GM19438 (cell line): ENCODE data around the gene SDSL.

Source experiments
- ATAC-seq: cut with Tn5 transposase; IDR thresholded peaks from one replicate; pipeline ENCODE4 v1.9.1; 2021; ENCODE audit warnings: low read depth; ENCODE audit not compliant: unreplicated experiment

The SDSL gene, protein sequence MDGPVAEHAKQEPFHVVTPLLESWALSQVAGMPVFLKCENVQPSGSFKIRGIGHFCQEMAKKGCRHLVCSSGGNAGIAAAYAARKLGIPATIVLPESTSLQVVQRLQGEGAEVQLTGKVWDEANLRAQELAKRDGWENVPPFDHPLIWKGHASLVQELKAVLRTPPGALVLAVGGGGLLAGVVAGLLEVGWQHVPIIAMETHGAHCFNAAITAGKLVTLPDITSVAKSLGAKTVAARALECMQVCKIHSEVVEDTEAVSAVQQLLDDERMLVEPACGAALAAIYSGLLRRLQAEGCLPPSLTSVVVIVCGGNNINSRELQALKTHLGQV

DNA sequence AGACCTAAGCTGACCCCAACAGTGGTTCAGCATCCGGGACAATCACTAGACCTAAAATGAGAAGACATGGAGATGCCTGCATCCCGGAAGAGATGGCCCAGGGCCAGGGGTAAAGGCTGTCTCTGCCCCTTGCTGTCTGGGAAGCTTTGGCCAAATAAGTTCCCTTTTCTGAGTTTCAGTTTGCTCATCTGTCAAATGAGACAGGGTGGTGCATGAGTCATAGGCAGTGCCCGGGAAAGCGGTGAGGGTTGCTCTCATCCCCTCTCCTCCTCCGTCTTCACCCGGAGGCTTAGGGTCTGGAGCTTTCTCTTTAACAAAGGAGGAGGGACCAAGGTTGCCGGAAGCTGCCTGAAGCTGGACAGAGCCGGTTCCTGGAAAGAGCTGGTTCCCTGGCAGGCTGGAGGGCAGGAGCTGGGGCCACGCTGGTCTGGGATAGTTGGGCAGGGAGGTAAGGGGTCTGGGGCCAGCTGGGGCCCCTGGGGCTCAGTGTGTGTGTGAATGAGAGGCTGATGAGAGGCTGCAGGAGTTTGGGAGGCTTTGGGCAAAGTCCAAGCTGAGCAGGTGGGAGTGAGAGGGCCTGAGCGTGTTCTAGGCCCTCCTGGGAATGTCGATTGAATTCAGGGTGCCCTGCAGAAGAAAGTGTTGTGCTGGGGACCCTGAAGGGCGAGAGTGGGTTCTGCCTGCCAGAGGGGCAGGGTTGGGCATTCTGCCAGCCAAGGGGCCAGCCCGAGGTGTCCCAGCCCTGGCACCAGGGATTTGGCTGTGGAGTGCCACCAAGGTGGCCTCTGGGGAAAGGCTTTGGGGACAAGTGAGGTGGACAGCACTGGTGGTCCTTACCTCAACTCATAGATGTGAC, at the start of gene SDSL:
Gene SDSL (plus strand): TSS at position 351 of the 856 bp plus-strand sequence. CDS start 5,603 bp downstream, outside the sequence.
- ATAC-seq = peak; percentile 79

DNA sequence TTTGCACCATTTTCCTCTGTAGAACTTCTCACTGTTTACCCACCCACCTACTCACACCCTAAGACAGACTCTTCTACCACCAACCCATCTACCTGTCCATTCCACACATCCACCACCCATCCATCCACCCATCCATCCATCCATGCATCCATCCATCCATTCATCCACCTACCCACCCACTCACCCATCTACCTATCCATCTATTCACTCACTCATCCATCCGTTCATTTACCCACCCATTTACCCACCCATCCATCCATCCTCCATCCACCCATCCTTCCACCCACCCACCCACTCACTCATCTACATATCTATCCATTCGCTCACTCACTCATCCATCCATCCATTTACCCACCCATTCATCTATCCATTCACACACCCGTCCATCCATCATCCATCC, 48.7 kb upstream of the SDSL start:
- ATAC-seq = no peak

DNA sequence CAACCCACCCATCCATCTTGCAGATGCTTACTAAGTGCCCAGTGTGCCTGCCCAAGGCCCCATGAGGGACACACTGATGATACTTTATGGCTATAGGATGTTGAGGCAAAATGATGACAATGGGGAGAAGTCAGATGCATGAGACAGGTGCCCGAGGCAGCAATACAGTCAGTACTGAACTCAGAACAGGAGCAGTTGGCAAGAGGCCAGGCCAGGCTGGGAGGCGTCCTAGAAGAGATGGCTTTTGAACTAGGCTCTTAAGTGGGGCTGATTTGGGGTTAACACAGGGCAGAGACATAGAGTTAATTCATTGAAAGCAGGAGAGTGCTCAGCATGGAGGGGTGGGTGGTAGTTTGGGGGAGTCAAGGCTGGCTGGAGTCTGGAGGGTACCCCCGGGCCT, 48.2 kb upstream of the SDSL start:
- no peak for ATAC-seq

DNA sequence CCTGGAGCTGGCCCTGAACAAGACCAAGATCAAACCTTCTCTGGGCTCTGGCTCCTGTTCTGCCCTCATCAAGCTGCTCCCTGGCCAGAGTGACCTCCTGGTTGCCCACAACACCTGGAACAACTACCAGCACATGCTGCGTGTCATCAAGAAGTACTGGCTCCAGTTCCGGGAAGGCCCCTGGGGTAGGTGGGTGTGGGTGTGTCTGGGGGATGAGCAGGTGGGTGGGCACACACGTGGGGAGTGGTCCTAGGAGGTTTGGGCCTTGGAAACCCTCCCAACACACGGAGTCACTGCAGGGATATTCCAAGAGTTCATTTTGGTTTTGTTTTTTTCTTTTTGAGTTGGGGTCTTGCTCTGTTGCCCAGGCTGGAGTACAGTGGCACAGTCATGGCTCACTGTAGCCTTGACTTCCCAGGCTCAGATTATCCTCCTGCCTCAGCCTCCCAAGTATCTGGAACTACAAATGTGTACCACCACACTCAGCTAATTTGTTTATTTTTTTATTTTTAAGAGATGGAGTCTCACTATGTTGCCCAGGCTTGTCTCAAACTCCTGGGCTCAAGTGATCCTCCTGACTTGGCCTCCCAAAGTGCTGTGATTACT, 47.3 kb upstream of the SDSL start:
- ATAC-seq = no peak

DNA sequence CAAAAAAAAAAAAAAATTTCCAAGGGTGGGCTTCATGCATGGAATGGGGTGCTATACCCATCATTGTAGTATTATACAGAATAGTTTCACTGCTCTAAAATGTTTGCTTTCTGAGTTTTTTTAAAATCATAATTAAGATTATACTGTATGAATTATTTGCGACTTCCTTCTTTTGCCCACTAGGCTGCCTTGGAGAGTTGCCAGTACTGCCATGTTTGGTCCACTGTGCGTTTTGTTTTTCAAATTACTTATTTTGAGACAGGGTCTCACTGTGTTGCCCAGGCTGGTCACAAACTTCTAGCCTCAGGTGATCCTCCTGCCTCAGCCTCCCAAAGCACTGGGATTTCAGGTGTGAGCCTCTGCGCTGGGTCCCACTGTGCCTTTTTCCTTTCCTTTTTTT, 43.9 kb upstream of the SDSL start:
- ATAC-seq = no peak

DNA sequence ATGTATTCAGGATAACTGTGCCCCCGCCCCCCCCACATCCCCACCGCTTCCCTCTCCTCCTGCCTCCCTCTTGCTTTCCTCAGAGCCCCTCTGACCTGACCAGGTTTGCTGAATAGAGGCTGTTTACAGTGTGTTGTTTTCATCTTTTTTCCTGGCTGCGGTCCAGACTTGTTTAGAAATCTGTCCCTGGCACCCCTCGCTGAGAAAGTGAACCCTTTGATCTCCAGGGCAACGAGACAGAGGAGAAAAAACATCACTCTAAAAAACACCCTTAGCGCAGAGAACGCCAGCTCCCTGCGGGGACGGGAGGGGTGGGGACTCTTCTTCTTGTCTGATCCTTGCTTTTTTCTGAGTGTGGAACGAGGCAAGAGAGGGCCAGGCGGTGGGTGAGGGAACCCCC, 41.0 kb upstream of the SDSL start:
- no peak for ATAC-seq

DNA sequence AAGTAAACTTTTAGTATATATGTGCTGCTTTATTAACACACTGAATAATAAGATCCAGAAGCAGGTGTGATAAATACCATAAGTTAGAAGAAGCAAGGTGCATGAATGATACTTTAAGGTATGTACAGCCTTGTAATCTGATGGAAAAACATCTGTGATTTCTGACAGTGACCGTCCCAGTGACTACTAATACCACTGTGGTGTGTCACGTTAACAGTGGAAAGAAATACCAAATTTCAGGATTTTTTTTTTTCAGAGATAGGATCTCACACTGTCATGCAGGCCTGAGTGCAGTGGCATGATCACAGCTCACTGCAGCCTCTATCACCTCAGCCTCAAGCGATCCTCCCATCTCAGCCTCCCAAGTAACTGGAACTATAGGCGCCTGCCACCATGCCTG, 40.0 kb upstream of the SDSL start:
- ATAC-seq = no peak

DNA sequence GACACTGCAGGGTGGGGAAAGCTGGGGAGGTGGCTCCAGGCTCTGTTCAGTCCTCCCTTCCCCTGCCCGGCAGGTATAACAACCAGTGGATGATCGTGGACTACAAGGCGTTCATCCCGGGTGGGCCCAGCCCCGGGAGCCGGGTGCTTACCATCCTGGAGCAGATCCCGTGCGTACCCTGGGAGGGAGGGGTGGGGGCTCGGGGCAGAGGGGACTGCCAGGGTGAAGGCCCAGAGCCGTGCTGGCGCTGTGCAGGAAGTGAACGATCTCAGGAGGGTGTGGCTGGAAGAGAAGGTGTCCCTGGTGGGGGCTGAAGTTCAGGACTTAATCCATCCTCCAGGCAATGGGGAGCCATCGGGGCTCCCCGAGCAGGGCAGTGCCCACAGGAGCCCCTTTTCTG, 37.4 kb upstream of the SDSL start:
- ATAC-seq = no peak

DNA sequence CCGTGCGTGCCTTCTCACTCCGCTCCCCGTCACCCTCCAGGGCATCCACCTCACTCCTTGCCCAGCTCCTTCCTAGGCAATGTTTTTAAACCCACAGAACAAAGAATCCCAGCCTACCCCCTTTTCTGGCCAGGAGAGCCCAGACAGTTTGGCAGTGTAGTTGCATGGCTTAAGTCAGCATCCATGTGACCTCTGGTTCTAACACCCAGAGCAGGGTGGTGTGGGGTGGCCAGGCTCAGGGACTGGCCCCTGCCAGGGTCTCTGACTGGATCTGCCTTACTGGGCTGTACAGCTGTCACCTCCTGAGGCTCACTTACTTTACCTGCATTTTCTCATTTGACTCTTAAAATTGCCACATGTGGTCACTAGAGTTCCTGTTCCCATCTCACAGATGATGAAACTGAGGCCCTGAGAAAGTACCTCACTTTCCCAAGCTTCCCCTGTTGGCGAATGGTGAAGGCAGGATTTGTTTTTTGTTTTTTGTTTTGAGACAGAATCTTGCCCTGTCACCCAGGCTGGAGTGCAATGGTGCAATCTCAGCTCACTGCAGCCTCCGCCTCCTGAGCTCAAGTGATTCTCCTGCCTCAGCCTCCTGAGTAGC, 36.8 kb upstream of the SDSL start:
- no peak for ATAC-seq

DNA sequence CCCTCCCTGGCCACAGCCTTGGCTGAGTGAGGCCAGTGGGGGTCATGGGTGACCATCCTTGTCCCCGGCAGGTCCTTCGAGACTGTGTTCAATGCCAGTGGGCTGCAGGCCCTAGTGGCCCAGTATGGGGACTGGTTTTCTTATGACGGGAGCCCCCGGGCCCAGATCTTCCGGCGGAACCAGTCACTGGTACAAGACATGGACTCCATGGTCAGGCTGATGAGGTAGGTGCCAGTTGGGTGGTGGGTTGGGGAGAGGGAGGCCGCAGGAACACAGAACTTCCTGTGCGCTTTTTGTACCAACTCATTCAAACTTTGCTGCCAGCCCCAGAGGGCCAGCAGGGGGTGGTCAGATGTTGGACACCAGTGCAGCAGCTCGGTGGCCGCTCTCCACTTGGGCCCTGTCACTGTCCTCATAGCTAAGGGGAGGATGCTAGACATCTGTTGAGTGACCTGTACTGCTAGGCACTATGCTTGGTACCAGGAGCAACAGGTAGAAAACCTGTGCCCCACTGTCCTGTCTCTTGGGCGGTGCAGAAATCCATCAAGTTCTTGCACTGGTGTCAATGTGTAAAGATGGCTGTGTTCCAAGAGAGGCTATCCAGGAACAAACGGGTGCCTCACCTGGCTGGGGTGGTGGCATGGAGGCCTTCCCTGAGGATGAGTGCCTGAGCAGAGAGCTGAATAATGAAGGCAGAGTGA, 35.2 kb upstream of the SDSL start:
- ATAC-seq = no peak

DNA sequence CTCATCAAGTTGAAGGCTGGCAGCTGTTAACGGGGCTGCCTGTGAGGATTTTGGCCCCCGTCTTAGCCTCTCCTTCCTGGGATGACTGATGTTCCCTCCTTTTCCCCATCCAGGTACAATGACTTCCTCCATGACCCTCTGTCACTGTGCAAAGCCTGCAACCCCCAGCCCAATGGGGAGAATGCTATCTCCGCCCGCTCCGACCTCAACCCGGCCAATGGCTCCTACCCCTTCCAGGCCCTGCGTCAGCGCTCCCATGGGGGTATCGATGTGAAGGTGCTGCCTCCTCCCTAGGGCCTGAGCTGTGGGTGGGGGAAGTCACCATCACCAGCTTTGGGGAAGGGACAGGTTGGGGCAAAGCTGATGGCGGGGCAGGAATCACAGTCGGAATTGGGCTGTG, 34.5 kb upstream of the SDSL start:
- no peak for ATAC-seq

DNA sequence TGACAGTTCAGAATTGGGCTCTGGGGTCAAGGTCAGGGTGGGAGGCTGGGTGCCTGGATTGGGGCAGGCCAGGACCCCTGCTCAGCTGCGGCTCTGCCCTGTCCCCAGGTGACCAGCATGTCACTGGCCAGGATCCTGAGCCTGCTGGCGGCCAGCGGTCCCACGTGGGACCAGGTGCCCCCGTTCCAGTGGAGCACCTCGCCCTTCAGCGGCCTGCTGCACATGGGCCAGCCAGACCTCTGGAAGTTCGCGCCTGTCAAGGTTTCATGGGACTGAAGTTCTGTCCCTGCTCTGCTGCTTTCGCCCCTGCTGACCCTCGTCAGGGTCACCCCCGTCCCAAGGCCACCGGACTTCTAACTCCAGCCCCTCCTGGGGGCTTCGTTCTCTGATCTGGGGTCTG, 33.8 kb upstream of the SDSL start:
- no peak for ATAC-seq

DNA sequence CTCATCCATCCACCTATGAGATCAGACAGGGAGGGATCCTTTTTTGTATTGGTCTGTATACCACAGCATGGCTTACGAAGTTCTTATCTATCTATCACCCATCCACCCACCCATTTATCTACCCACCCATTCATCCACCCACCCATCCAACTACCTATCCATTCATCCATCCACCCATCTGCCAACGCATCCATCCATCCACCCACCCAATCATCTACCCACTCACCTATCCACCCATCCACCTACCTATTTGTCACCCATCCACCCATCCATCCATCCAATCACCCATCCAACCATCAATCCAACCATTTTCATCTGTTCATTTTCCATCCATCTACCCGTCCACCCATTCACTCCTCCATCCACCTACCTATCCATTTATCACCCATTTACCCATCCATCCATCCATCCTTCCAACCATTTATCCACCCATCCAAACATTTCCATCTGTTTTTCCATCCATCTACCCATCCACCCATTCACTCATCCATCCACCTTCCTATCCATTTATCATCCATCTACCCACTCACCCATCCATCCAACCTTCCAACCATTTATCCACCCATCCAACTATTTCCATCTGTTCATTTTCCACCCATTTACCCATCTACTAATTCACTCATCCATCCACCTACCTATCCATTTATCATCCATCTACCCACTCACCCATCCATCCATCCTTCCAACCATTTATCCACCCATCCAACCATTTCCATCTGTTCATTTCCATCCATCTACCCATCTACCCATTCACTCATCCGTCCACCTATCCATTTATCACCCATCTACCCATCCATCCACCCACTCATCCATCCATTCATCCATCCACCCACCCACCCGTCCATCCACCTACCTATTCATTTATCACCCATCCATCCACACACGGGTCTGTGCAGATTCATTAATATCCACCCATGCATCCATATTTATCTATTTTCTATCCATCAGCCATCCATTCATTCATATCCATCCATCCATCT, 31.8 kb upstream of the SDSL start:
- no peak for ATAC-seq

DNA sequence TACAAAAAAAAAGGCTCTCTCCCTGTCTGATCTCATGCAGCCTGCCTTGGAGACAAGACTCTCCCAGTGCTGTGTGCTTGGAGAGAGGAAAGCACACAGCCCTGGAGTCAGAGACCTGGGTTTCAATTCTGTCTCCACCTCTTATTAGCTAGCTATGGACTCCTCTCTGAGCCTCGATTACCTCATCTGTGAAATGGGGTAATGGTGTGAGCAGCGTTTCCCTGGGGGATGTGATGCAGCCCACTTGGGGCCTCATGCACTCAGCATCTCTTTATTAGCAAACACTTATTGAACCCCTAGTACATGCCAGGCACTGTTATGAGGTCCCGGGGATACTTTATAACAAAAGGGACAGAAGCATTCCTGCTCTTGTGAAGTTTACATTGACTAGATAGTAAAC, 31.0 kb upstream of the SDSL start:
- ATAC-seq = no peak

DNA sequence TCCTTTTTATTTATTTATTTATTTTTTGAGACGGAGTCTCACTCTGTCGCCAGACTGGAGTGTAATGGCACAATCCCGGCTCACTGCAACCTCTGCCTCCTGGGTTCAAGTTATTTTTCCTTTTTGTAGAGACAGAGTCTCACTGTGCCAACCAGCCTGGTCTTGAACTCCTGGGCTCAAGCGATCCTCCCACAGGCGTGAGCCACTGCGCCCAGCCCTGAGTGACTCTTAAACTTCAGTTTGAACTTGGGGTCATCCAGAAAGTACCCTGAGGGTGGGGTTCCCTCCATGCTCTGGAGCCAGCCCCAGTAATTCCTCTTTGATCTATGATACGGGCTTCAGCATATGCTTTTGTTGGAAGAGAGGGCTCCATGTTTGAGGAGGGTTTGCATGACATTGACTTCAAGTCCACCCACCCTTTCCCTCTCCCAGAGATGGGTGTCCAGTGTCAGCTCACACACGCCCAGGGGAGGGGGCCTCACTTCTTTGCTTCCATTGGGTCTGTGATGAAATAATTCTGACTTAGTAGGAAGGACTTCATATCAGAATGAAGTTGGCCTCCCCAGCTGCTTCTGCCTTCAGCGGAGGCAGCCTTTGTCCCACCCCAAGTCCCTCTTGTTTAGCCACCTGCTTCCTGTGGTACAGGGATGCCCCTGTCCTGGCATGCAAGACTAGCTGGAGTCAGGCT, 30.4 kb upstream of the SDSL start:
- ATAC-seq = no peak

DNA sequence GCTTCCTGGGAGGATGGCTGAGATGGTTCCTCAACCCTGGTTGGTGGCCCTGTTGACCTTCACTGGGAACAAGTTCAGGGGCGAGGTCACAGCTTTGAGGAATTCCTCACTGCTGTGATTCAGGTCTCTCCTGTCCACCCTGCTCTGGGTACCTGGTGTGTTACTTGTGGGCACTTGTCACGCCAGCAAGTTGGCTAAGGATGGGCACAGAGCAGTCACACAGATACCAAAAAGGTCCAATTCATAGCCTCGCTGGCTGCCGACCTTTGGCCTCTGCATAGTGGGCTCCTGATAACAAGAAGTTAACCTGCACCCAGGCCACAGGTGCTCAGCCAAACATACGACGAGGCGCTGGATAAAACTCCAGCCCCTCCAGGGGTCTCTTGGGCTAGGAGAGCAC, 29.7 kb upstream of the SDSL start:
- no peak for ATAC-seq

DNA sequence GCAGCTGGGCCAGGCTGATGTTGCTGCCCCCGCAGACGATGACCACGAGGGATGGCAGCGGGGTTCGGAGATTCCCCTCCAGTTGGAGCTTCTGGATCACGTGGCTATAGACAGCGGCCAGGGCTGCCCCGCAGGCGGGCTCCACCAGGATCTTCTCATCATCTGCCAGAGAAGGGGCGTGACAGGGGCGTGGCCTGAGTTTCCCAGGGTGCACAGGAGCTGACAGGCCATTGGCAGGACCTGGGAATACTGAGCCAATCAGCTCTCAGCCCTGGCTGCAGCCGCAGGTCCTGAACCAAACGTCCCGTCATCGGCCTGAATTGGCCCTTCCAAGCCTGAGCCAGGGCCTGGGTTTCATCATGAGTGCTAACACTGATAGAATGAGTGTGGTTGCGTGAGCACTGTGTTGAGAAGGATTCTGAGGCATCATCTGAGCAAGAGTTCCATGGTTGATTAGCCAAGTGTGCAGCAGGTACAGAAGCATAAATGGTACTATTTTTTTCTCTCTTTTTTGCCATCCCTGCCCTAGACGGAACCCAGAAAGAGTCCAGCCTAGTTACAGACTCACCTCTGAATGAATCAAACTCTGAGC, 29.1 kb upstream of the SDSL start:
- ATAC-seq = no peak

DNA sequence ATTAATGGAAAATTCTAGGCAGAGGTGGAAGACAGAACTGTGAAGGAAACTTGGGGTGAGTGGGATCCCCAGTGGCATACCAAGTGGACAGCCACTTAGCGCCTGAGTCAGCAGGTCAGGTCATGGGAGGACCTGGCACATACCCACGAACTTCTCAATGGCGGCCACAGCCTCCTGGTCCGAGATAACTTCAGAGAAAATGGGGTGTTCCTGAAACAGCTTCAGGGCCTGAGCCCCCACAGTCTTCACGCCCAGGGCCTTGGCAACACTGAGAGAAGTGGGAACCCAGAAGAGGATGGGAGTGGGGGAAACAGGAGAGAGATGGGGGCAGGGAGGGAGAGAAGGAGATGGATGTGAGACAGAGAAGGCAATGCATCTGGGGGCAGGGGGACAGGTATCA, 28.4 kb upstream of the SDSL start:
- ATAC-seq = no peak

DNA sequence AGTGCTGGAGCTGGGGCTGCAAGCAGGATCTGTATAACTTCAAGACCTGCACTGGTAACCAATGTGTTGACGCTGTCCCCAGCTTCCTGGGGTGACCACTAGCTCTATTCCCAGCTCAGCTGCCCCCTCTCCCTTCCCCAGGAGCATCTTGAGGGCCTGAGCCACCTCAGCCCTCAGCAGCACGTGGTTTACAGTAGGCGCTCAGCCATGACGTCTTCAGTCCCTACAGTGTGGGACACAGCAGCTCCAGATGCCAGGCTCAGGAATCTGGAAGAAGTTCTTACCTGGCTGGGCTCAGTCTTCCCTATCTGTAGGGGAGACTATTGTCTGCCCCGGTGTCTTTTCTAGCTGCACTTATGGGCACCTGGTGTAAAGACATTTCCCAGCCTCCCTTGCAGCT, 27.1 kb upstream of the SDSL start:
- no peak for ATAC-seq
